SK-N-SH treated with all-trans-retinoic acid at 6 μM for 48 hours (cell line): ENCODE data around the gene IDI2.

Source experiments
- ARNTL ChIP-seq: fragments of 450-650 bp; formaldehyde crosslinking; IDR thresholded peaks from 2 replicates; pipeline ENCODE4 v1.5.0; 2020; ENCODE audit warnings: low read depth, mild to moderate bottlenecking, moderate library complexity, borderline replicate concordance
- CREB5 ChIP-seq: fragments of 250-450 bp; sonication (Bioruptor Pico); IDR thresholded peaks from 2 replicates; pipeline ENCODE4 v1.5.1; 2020; ENCODE audit warnings: low read depth, mild to moderate bottlenecking, moderate library complexity
- CSDC2 ChIP-seq: fragments of 250-450 bp; sonication (Bioruptor Pico); IDR thresholded peaks from 2 replicates; pipeline ENCODE4 v1.5.0; 2020; ENCODE audit warnings: mild to moderate bottlenecking, moderate library complexity
- CSRNP3 ChIP-seq: fragments of 250-450 bp; sonication (Bioruptor Pico); IDR thresholded peaks from 2 replicates; pipeline ENCODE4 v1.5.1; 2021; ENCODE audit warnings: mild to moderate bottlenecking, moderate library complexity
- ESRRG ChIP-seq: fragments of 250-450 bp; sonication (Bioruptor Pico); IDR thresholded peaks from 2 replicates; pipeline ENCODE4 v1.6.1; 2021; ENCODE audit warnings: mild to moderate bottlenecking
- ISL1 ChIP-seq: fragments of 250-450 bp; sonication (Bioruptor Pico); IDR thresholded peaks from 2 replicates; pipeline ENCODE4 v2.1.2; 2022; ENCODE audit warnings: mild to moderate bottlenecking, moderate library complexity
- OSR1 ChIP-seq: fragments of 250-450 bp; sonication (Bioruptor Pico); IDR thresholded peaks from 2 replicates; pipeline ENCODE4 v1.8.0; 2022; ENCODE audit warnings: moderate library complexity, mild to moderate bottlenecking, inconsistent platforms
- PATZ1 ChIP-seq: fragments of 250-450 bp; sonication (Bioruptor Pico); IDR thresholded peaks from 2 replicates; pipeline ENCODE4 v1.8.0; 2020; ENCODE audit warnings: mild to moderate bottlenecking, moderate library complexity, borderline replicate concordance
- PPARA ChIP-seq: fragments of 250-450 bp; sonication (Bioruptor Pico); IDR thresholded peaks from 2 replicates; pipeline ENCODE4 v1.5.0; 2020; ENCODE audit warnings: mild to moderate bottlenecking, borderline replicate concordance
- TOX ChIP-seq: fragments of 250-450 bp; sonication (Bioruptor Pico); IDR thresholded peaks from 2 replicates; pipeline ENCODE4 v1.8.0; 2021; ENCODE audit warnings: mild to moderate bottlenecking, moderate library complexity, borderline replicate concordance
- TSHZ2 ChIP-seq: fragments of 250-450 bp; sonication (Bioruptor Pico); IDR thresholded peaks from 2 replicates; pipeline ENCODE4 v1.5.0; 2020; ENCODE audit warnings: mild to moderate bottlenecking, moderate library complexity
- ZC3H10 ChIP-seq: fragments of 250-450 bp; sonication (Bioruptor Pico); IDR thresholded peaks from 2 replicates; pipeline ENCODE4 v1.5.1; 2021; ENCODE audit warnings: mild to moderate bottlenecking, moderate library complexity
- ZFP30 ChIP-seq: fragments of 450-650 bp; formaldehyde crosslinking; IDR thresholded peaks from 2 replicates; pipeline ENCODE4 v1.5.0; 2022; ENCODE audit warnings: mild to moderate bottlenecking, moderate library complexity
- ZNF8 ChIP-seq: fragments of 450-650 bp; formaldehyde crosslinking; IDR thresholded peaks from 2 replicates; pipeline ENCODE4 v1.5.0; 2020; ENCODE audit warnings: mild to moderate bottlenecking, moderate library complexity

- TF ChIP-seq CSDC2 (CRISPR knock-in tag): no peak
- no peak for TF ChIP-seq CREB5 (CRISPR knock-in tag)
- no peak for TF ChIP-seq ZNF8 (CRISPR knock-in tag)
- TF ChIP-seq ZFP30 (CRISPR knock-in tag): no peak
- no peak for TF ChIP-seq OSR1 (CRISPR knock-in tag)
- no peak for TF ChIP-seq TSHZ2 (CRISPR knock-in tag)
- no peak for TF ChIP-seq PATZ1 (CRISPR knock-in tag)
- TF ChIP-seq TOX (CRISPR knock-in tag): no peak
- TF ChIP-seq PPARA (CRISPR knock-in tag): no peak
- no peak for TF ChIP-seq ESRRG (CRISPR knock-in tag)
- TF ChIP-seq ARNTL: no peak
- TF ChIP-seq ZC3H10: no peak
- no peak for TF ChIP-seq ISL1 (CRISPR knock-in tag)
- no peak for TF ChIP-seq CSRNP3 (CRISPR knock-in tag)
Observed at GRCh38 chr10:1037098-1037497, 11.4 kb upstream of the IDI2 start.
